ENCODE results near the gene NEUROD2.

Gene NEUROD2

GRCh38 chr17:39618246-39618913, 10.7 kb upstream of the NEUROD2 start:
- no peak for FAIRE-seq

GRCh38 chr17:39617446-39618245, 9.9 kb upstream of the NEUROD2 start:
- no peak for FAIRE-seq

- no peak for FAIRE-seq
These were observed 9.4 kb upstream of the NEUROD2 start for GRCh38 chr17:39617100-39617445.

- no peak for FAIRE-seq
These were observed 7.7 kb upstream of the NEUROD2 start for GRCh38 chr17:39615434-39615833.

- FAIRE-seq, result no peak
These were observed 6.9 kb upstream of the NEUROD2 start for GRCh38 chr17:39614545-39615157.

GRCh38 chr17:39612935-39613464, 5.3 kb upstream of the NEUROD2 start:
- FAIRE-seq, result no peak

- FAIRE-seq, result no peak
These were observed 4.7 kb upstream of the NEUROD2 start for GRCh38 chr17:39612291-39612894.

GRCh38 chr17:39611401-39612112, 3.8 kb upstream of the NEUROD2 start:
- no peak for FAIRE-seq

GRCh38 chr17:39609416-39610025, 1.8 kb upstream of the NEUROD2 start:
- FAIRE-seq, result no peak

- FAIRE-seq, result no peak
These were observed 642 bp upstream of the NEUROD2 start for GRCh38 chr17:39608142-39608981.

- FAIRE-seq, result no peak
These were observed 466 bp downstream of the NEUROD2 start for GRCh38 chr17:39607057-39607850.

- FAIRE-seq, result no peak
These were observed 1.2 kb downstream of the NEUROD2 start for GRCh38 chr17:39606434-39607056.

GRCh38 chr17:39605492-39606433, 2.0 kb downstream of the NEUROD2 start:
- FAIRE-seq, result no peak

- FAIRE-seq, result no peak
These were observed 2.7 kb downstream of the NEUROD2 start for GRCh38 chr17:39604911-39605491.

- FAIRE-seq, result no peak
These were observed 4.3 kb downstream of the NEUROD2 start for GRCh38 chr17:39603304-39604016.

GRCh38 chr17:39602533-39603303, 5.0 kb downstream of the NEUROD2 start:
- no peak for FAIRE-seq

Data from G401.6 (cell line).